H7 (cell line): ENCODE results near the gene ZNF610. TPM values are rescaled to one million over a fixed set of nuclear protein-coding genes. Genes with fewer than 3 reads are reported as not detected.
"Not testable (repeated sequence)": the region's sequence is repeated elsewhere in the genome, so short reads cannot be mapped to it uniquely, and the experiment has no call there.

Experiments
- DNase-seq: peaks from one replicate; pipeline ENCODE4 v3.0.0; 2012
- H3K27me3 ChIP-seq: 2 replicates; pipeline ENCODE4 v1.6.0; 2011; ENCODE audit warnings: mild to moderate bottlenecking, low read length; ENCODE audit not compliant: control insufficient read depth, insufficient read depth
- H3K36me3 ChIP-seq: replicated peaks from 2 replicates; pipeline ENCODE4 v1.5.1; 2011; ENCODE audit warnings: low read length; ENCODE audit not compliant: control insufficient read depth, insufficient read depth
- H3K4me3 ChIP-seq: 2 replicates; pipeline ENCODE4 v1.5.1; 2011; ENCODE audit warnings: low read depth, mild to moderate bottlenecking, control low read depth, low read length, moderate library complexity; ENCODE audit not compliant: insufficient read depth
- total RNA-seq: library from RNA; depleted of rRNA; stranded (reverse); fragments of >200 nt; shearing (Covaris generic); gene quantifications from 2 replicates; pipeline ENCODE4 v1.2.3, GENCODE V29; 2014; rRNA removed

ZNF610 gene
- total RNA-seq, result 6.6 and 8.6 TPM in 2 replicates

GRCh38 chr19:52336117-52336790, at the start of gene ZNF610:
Gene ZNF610, plus strand, starts transcription at chr19:52336243. Its CDS starts 12,930 bp downstream, at chr19:52349173.
- peak; percentile 88 for DNase-seq
- Histone ChIP-seq H3K4me3 (peak within 1 kb of the TSS; percentile 88), H3K27me3 (no peaks in the 10 kb centered on the region), H3K36me3 (no peaks in the 10 kb centered on the region)

GRCh38 chr19:52286256-52286655, 49.8 kb upstream of the ZNF610 start:
- Histone ChIP-seq H3K27me3 (no peaks in the 10 kb centered on the region), H3K4me3 (no peak overlapping the region), H3K36me3 (peaks cover 27% of the 10 kb centered on the region)
- DNase-seq, result no peak

GRCh38 chr19:52291781-52292180, 44.3 kb upstream of the ZNF610 start:
- Histone ChIP-seq H3K4me3 (no peak overlapping the region), H3K36me3 (peaks cover 12% of the 10 kb centered on the region), H3K27me3 (no peaks in the 10 kb centered on the region)
- DNase-seq, result no peak

GRCh38 chr19:52292946-52293345, 43.1 kb upstream of the ZNF610 start:
- peaks cover 12% of the 10 kb centered on the region for H3K36me3 ChIP-seq
- DNase-seq, H3K27me3 ChIP-seq, H3K4me3 ChIP-seq: not testable (repeated sequence)

- no peak for DNase-seq
- peak overlapping the region; percentile 40 for H3K4me3 ChIP-seq
- H3K36me3 ChIP-seq, result peaks cover 16% of the 10 kb centered on the region
- no peaks in the 10 kb centered on the region for H3K27me3 ChIP-seq
Observed at GRCh38 chr19:52296400-52296772, 39.7 kb upstream of the ZNF610 start.

GRCh38 chr19:52296773-52297600, 39.1 kb upstream of the ZNF610 start, which contains the start of gene ZNF480:
Gene ZNF480, plus strand, starts transcription at chr19:52297169. Its CDS starts 3,244 bp downstream, at chr19:52300413.
- peaks cover 17% of the 10 kb centered on the region for H3K36me3 ChIP-seq
- DNase-seq, result peak; percentile 94
- H3K4me3 ChIP-seq, result peak within 1 kb of the TSS; percentile 85
- no peaks in the 10 kb centered on the region for H3K27me3 ChIP-seq

- DNase-seq, result no peak
- Histone ChIP-seq H3K4me3 (peak overlapping the region; percentile 85), H3K36me3 (peaks cover 19% of the 10 kb centered on the region), H3K27me3 (no peaks in the 10 kb centered on the region)
Observed at GRCh38 chr19:52297601-52298364, 38.3 kb upstream of the ZNF610 start.

- Histone ChIP-seq H3K36me3 (peaks cover 25% of the 10 kb centered on the region), H3K27me3 (no peaks in the 10 kb centered on the region), H3K4me3 (no peak overlapping the region)
- no peak for DNase-seq
Observed at GRCh38 chr19:52307275-52307674, 28.8 kb upstream of the ZNF610 start.

GRCh38 chr19:52322429-52322828, 13.6 kb upstream of the ZNF610 start:
- DNase-seq, result no peak
- Histone ChIP-seq H3K36me3 (peaks cover 15% of the 10 kb centered on the region), H3K4me3 (no peak overlapping the region), H3K27me3 (no peaks in the 10 kb centered on the region)

- Histone ChIP-seq H3K36me3 (no peaks in the 10 kb centered on the region), H3K27me3 (no peaks in the 10 kb centered on the region), H3K4me3 (no peak overlapping the region)
- DNase-seq, result no peak
Observed at GRCh38 chr19:52331757-52332156, 4.3 kb upstream of the ZNF610 start.

GRCh38 chr19:52335768-52336116, 301 bp upstream of the ZNF610 start:
- H3K27me3 ChIP-seq, result no peaks in the 10 kb centered on the region
- no peak for DNase-seq
- no peaks in the 10 kb centered on the region for H3K36me3 ChIP-seq
- peak overlapping the region; percentile 88 for H3K4me3 ChIP-seq

- no peak for DNase-seq
- Histone ChIP-seq H3K27me3 (no peaks in the 10 kb centered on the region), H3K36me3 (no peaks in the 10 kb centered on the region), H3K4me3 (peak overlapping the region; percentile 88)
Observed at GRCh38 chr19:52336791-52337381, 843 bp downstream of the ZNF610 start.

- not testable (repeated sequence) for H3K4me3 ChIP-seq, DNase-seq
Observed at GRCh38 chr19:52339022-52339421, 3.0 kb downstream of the ZNF610 start.

GRCh38 chr19:52343548-52343947, 7.5 kb downstream of the ZNF610 start:
- DNase-seq, result peak; percentile 81
- Histone ChIP-seq H3K4me3 (no peak overlapping the region), H3K36me3 (no peaks in the 10 kb centered on the region; the same call in 1 of the 2 replicates), H3K27me3 (no peaks in the 10 kb centered on the region)

More at GRCh38 chr19:52339022-52339421, 3.0 kb downstream of the ZNF610 start:
- not testable (repeated sequence) for H3K36me3 ChIP-seq, H3K27me3 ChIP-seq
